GM12878 (cell line): ENCODE results near the gene SUB1. TPM values are rescaled to one million over a fixed set of nuclear protein-coding genes. Genes with fewer than 3 reads are reported as not detected.

Experiments
- CREM ChIP-seq: IDR thresholded peaks from 2 replicates; pipeline ENCODE4 v1.6.1; 2014; ENCODE audit warnings: antibody characterized with exemption, low read depth
- CUX1 ChIP-seq: IDR thresholded peaks from 2 replicates; pipeline ENCODE4 v1.6.1; 2012; ENCODE audit warnings: improper control_type of control experiment, low read depth, low read length; ENCODE audit not compliant: insufficient replicate concordance
- ETV6 ChIP-seq, 2 experiments: fragments of 450-650 bp in 1 of 2; IDR thresholded peaks in 1 of 2; conservative IDR thresholded peaks in 1 of 2; 2 replicates each; pipeline ENCODE4 v1.6.1; 2014; ENCODE audit warnings: antibody characterized with exemption in 1 of 2, borderline replicate concordance in 1 of 2, low read depth in 1 of 2, mild to moderate bottlenecking in 1 of 2, moderate library complexity in 1 of 2
- FOXK2 ChIP-seq: fragments of 450-650 bp; IDR thresholded peaks from 2 replicates; pipeline ENCODE4 v1.6.1; 2017; ENCODE audit warnings: mild to moderate bottlenecking, moderate library complexity
- IKZF1 ChIP-seq: fragments of 450-650 bp; conservative IDR thresholded peaks from 2 replicates; pipeline ENCODE4 v1.6.1; 2017; ENCODE audit warnings: antibody characterized with exemption, mild to moderate bottlenecking
- IKZF2 ChIP-seq, 2 experiments: fragments of 450-650 bp; IDR thresholded peaks; 2 replicates each; pipeline ENCODE4 v1.6.1; 2017; ENCODE audit warnings: mild to moderate bottlenecking in 2 of 2, moderate library complexity in 2 of 2
- NFIC ChIP-seq: IDR thresholded peaks from 2 replicates; pipeline ENCODE4 v1.6.1; 2012; ENCODE audit warnings: low read depth, mild to moderate bottlenecking, inconsistent platforms, low read length, moderate library complexity
- NFYB ChIP-seq: IDR thresholded peaks from 2 replicates; pipeline ENCODE4 v1.6.1; 2011; ENCODE audit warnings: low read depth, mild to moderate bottlenecking, low read length, improper control_type of control experiment, moderate library complexity; ENCODE audit not compliant: insufficient read depth
- PKNOX1 ChIP-seq: fragments of 450-650 bp; IDR thresholded peaks from 2 replicates; pipeline ENCODE4 v1.6.1; 2016; ENCODE audit warnings: mild to moderate bottlenecking
- RELA ChIP-seq: fragments of 450-650 bp; IDR thresholded peaks from 2 replicates; pipeline ENCODE4 v1.8.0; 2014; ENCODE audit warnings: borderline replicate concordance; ENCODE audit not compliant: partially characterized antibody
- RUNX3 ChIP-seq: IDR thresholded peaks from 2 replicates; pipeline ENCODE4 v1.6.1; 2012; ENCODE audit warnings: low read length, inconsistent platforms
- SMARCA5 ChIP-seq: fragments of 450-650 bp; IDR thresholded peaks from 2 replicates; pipeline ENCODE4 v1.6.1; 2017; ENCODE audit warnings: mild to moderate bottlenecking
- SP1 ChIP-seq: IDR thresholded peaks from one replicate; pipeline ENCODE4 v1.6.1; 2011; ENCODE audit warnings: low read depth, low read length
- SPI1 ChIP-seq: IDR thresholded peaks from 2 replicates; pipeline ENCODE4 v1.6.1; 2011; ENCODE audit warnings: low read depth, mild to moderate bottlenecking, low read length, moderate library complexity, borderline replicate concordance; ENCODE audit not compliant: insufficient read depth
- SREBF2 ChIP-seq: IDR thresholded peaks from 2 replicates; pipeline ENCODE4 v1.6.1; 2012; ENCODE audit warnings: mild to moderate bottlenecking, low read length
- STAT1 ChIP-seq: fragments of 450-650 bp; conservative IDR thresholded peaks from 2 replicates; pipeline ENCODE4 v1.6.1; 2014; ENCODE audit warnings: antibody characterized with exemption, mild to moderate bottlenecking
- ZBED1 ChIP-seq: IDR thresholded peaks from 2 replicates; pipeline ENCODE4 v1.6.1; 2016; ENCODE audit warnings: borderline replicate concordance
- ZBTB4 ChIP-seq: fragments of 450-650 bp; formaldehyde crosslinking; IDR thresholded peaks from 2 replicates; pipeline ENCODE4 v1.4.0; 2022; ENCODE audit warnings: mild to moderate bottlenecking, moderate library complexity
- ZNF207 ChIP-seq: fragments of 450-650 bp; IDR thresholded peaks from 2 replicates; pipeline ENCODE4 v1.6.1; 2014; ENCODE audit warnings: antibody characterized with exemption, mild to moderate bottlenecking, borderline replicate concordance
- polyA plus RNA-seq, 11 experiments: library from polyadenylated mRNA; depleted of rRNA in 4 of 11; unstranded in 6 of 11; stranded (reverse) in 5 of 11; fragments of >200 nt; fragmentation: Nextera tagmentation in 4 of 11; fragmentation: Illumina TruSeq in 1 of 11; extraction: Ambion mirVana in 4 of 11; extraction: Trizol in 1 of 11; gene quantifications; 1 replicate in 1 of 11; 2 replicates in 10 of 11; pipeline versions ENCODE4 v1.2.1 to v1.2.3, GENCODE V29; 2011 to 2016; ENCODE audit warnings: inconsistent platforms in 2 of 11, missing spikeins in 2 of 11, low read depth in 1 of 11
- total RNA-seq, 4 experiments: library from RNA; depleted of rRNA in 3 of 4; stranded (reverse); fragments of >200 nt in 3 of 4; fragmentation: Illumina TruSeq in 1 of 4; extraction: Trizol in 1 of 4; gene quantifications; 2 replicates each; pipeline versions ENCODE4 v1.2.1 to v1.2.3, GENCODE V29; 2013 to 2021

The SUB1 gene
- total and polyA plus RNA-seq, 10 of the 15 experiments (the other 5 are each of a cell fraction or from before 2014, with no cell fraction given) = 468 to 2,785 (median 1,145) TPM

- TF ChIP-seq NFYB = 0 out of 2 replicates have a peak, but pooled peaks have one; percentile 22
- peak; percentile 96 for TF ChIP-seq ZBED1
- peak in 1 of 2 experiments; percentile 96; a peak in 2 of 4 replicates for TF ChIP-seq ETV6 (conservative IDR thresholded peaks at IDR 0.05 in 1 of 2, IDR thresholded peaks at IDR 0.05 in 1 of 2; ENCODE audit: borderline replicate concordance in 1 of 2, low read depth in 1 of 2)
- TF ChIP-seq SPI1 = peak; percentile 84
- TF ChIP-seq PKNOX1 = no peak
- TF ChIP-seq IKZF2 (IDR thresholded peaks at IDR 0.05) = peak; percentile 99
- TF ChIP-seq RUNX3 = peak; percentile 97
- peak; percentile 98 for TF ChIP-seq NFIC
- no peak for TF ChIP-seq FOXK2
- peak; percentile 48 for TF ChIP-seq SP1
- TF ChIP-seq SMARCA5 = peak; percentile 97
- TF ChIP-seq CREM = peak; percentile 94
- no peak for TF ChIP-seq CUX1
- no peak; the same call in 1 of the 2 replicates for TF ChIP-seq STAT1
- TF ChIP-seq RELA = no peak
- TF ChIP-seq SREBF2 = no peak
- TF ChIP-seq ZBTB4 (CRISPR knock-in tag) = no peak
- TF ChIP-seq IKZF1 = peak; percentile 99
- TF ChIP-seq ZNF207 = 0 out of 2 replicates have a peak, but pooled peaks have one; percentile 13
Observed at GRCh38 chr5:32542216-32543059, 42.9 kb upstream of the SUB1 start (continued).
